ENCODE results near the gene NBEA. TPM values are rescaled to one million over a fixed set of nuclear protein-coding genes. Genes with fewer than 3 reads are reported as not detected.
"Not testable (repeated sequence)": the region's sequence is repeated elsewhere in the genome, so short reads cannot be mapped to it uniquely, and the experiment has no call there.

NBEA gene
- total and polyA plus RNA-seq, 8 donors: 1.6 to 36.0 (median 7.7) TPM

- 35 to 44% (median 42%) methylated on average over 6 of the region's 6 CpGs for WGBS, 5 donors
- DNase-seq: peak in 1 of 2 donors; percentile 52
- H3K27ac ChIP-seq: no peak overlapping the region
- H3K9me3 ChIP-seq: no peaks in the 10 kb centered on the region
- no peak overlapping the region for H3K4me3 ChIP-seq
- TF ChIP-seq EP300 (IDR thresholded peaks at IDR 0.05) (no peak), POLR2AphosphoS5 (IDR thresholded peaks at IDR 0.05) (no peak), POLR2A (IDR thresholded peaks at IDR 0.05) (no peak), CTCF (IDR thresholded peaks at IDR 0.05) (no peak)
- peaks cover 0 to 4% (median 0%) of the 10 kb centered on the region in 3 donors for H3K27me3 ChIP-seq
- H3K4me1 ChIP-seq: no peaks in the 10 kb centered on the region
- no peaks in the 10 kb centered on the region for H3K36me3 ChIP-seq
- intact Hi-C loops (cut with DNase I; ENCODE audit: low total_unique reads): no loop called here
Measured at GRCh38 chr13:34913040-34913439, 29.0 kb upstream of the NBEA start.

DNA sequence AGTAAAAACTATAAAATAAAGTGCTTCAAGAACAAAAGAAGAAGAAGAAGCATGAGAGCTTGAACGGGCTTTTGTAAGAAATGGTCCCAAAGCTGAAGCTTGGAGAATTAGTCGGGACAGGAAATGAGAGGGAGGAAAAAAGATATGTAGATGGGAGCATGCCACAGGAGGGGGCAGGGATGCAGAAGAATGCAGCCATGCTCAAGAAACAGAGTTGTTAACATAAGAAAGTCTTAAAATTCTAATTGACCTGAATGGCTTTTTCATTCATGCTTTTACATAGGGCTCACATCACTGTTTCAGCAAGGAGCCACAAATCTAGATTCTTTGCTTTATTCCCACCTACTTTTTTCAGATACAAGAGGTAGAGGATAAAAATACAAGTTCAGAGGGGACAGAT is 27.7 kb upstream of the NBEA start:
- H3K27me3 ChIP-seq: peaks cover 0 to 4% (median 0%) of the 10 kb centered on the region in 3 donors
- DNase-seq: no peak
- TF ChIP-seq POLR2AphosphoS5 (IDR thresholded peaks at IDR 0.05): no peak
- TF ChIP-seq POLR2A (IDR thresholded peaks at IDR 0.05): no peak
- no peak for TF ChIP-seq EP300 (IDR thresholded peaks at IDR 0.05)
- TF ChIP-seq CTCF (IDR thresholded peaks at IDR 0.05): no peak
- H3K27ac ChIP-seq: no peak overlapping the region
- intact Hi-C loops (cut with DNase I; ENCODE audit: low total_unique reads): no loop called here
- no peaks in the 10 kb centered on the region for H3K36me3 ChIP-seq
- no peaks in the 10 kb centered on the region for H3K9me3 ChIP-seq
- 8 to 12% (median 9%) methylated on average over 2 of the region's 2 CpGs for WGBS, 5 donors
- no peak overlapping the region for H3K4me3 ChIP-seq
- no peaks in the 10 kb centered on the region for H3K4me1 ChIP-seq

- H3K27me3 ChIP-seq: no peaks in the 10 kb centered on the region
- no peak overlapping the region for H3K4me3 ChIP-seq
- TF ChIP-seq POLR2AphosphoS5 (IDR thresholded peaks at IDR 0.05) (no peak), CTCF (IDR thresholded peaks at IDR 0.05) (no peak), EP300 (IDR thresholded peaks at IDR 0.05) (no peak), POLR2A (IDR thresholded peaks at IDR 0.05) (no peak)
- peak in 1 of 2 donors; percentile 83 for DNase-seq
- intact Hi-C loops (cut with DNase I; ENCODE audit: low total_unique reads): no loop called here
- 74 to 92% (median 89%) methylated on average over 1 of the region's 1 CpG for WGBS, 5 donors
- no peak overlapping the region for H3K27ac ChIP-seq
- no peaks in the 10 kb centered on the region for H3K36me3 ChIP-seq
- H3K4me1 ChIP-seq: no peaks in the 10 kb centered on the region
- H3K9me3 ChIP-seq: no peaks in the 10 kb centered on the region
Measured at GRCh38 chr13:34926508-34926907, 15.6 kb upstream of the NBEA start.

DNA sequence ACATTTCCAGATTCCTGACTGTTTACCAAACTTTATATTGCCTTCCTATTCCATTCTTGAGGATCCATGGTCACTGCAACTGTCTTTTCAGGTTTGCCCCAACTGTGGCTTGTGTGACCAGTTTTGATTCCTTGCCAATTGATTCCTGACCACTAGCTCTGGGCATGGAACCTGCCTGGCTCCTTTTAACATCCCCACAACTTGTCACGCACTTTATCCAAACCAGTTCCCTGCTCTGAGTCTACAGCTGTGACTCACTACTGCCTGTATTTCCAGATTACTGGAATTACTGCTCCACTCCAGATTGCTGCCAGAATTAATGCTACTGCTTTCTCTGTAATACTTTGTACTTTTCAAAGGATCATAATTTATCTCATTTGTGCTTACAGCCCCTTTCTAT is 13.4 kb upstream of the NBEA start:
- H3K36me3 ChIP-seq; H3K4me3 ChIP-seq; H3K27me3 ChIP-seq; H3K9me3 ChIP-seq; DNase-seq; H3K4me1 ChIP-seq; H3K27ac ChIP-seq; intact Hi-C loops (cut with DNase I; ENCODE audit: low total_unique reads): not testable (repeated sequence)
- WGBS, 5 donors: 59 to 69% (median 65%) methylated on average over 1 of the region's 1 CpG

GRCh38 chr13:34931572-34931971 is 10.5 kb upstream of the NBEA start:
- Histone ChIP-seq H3K27me3 (no peaks in the 10 kb centered on the region), H3K4me3 (no peak overlapping the region), H3K9me3 (no peaks in the 10 kb centered on the region), H3K4me1 (no peaks in the 10 kb centered on the region), H3K27ac (no peak overlapping the region), H3K36me3 (no peaks in the 10 kb centered on the region)
- TF ChIP-seq POLR2A (IDR thresholded peaks at IDR 0.05) (no peak), CTCF (IDR thresholded peaks at IDR 0.05) (no peak), POLR2AphosphoS5 (IDR thresholded peaks at IDR 0.05) (no peak), EP300 (IDR thresholded peaks at IDR 0.05) (no peak)
- intact Hi-C loops (cut with DNase I; ENCODE audit: low total_unique reads): no loop called here
- DNase-seq: no peak
- 80 to 88% (median 83%) methylated on average over 6 of the region's 6 CpGs for WGBS, 5 donors

All from stomach (tissue), 9 donors.